ENCODE data around the gene MSI2. TPM values are rescaled to one million over a fixed set of nuclear protein-coding genes. Genes with fewer than 3 reads are reported as not detected.

Gene MSI2
- total and polyA plus RNA-seq, 4 donors: 9.4 to 64.0 (median 30.4) TPM

- peaks cover 0 to 2% (median 0%) of the 10 kb centered on the region in 4 donors for H3K9me3 ChIP-seq (ENCODE audit: control insufficient read depth in 4 of 4, insufficient read depth in 3 of 4, low read length in 3 of 4)
- ATAC-seq (ENCODE audit: insufficient read depth, low FRiP score): no peak
- H3K36me3 ChIP-seq (ENCODE audit: control insufficient read depth in 4 of 4, insufficient read depth in 4 of 4, low read length in 4 of 4): peaks cover 0 to 13% (median 5%) of the 10 kb centered on the region in 4 donors
- H3K4me1 ChIP-seq (ENCODE audit: control insufficient read depth in 5 of 5, insufficient read depth in 5 of 5, low read length in 5 of 5): peaks cover 3 to 36% (median 21%) of the 10 kb centered on the region in 5 donors
- no peak overlapping the region for H3K27ac ChIP-seq (ENCODE audit: low read depth in 1 of 2, low read length in 1 of 2)
- TF ChIP-seq CTCF (IDR thresholded peaks at IDR 0.05; ENCODE audit: control extremely low read depth, extremely low read depth): no peak
- 97% methylated on average over 4 of the region's 4 CpGs for WGBS, 2 donors
- no peak overlapping the region for H3K4me3 ChIP-seq
- H3K27me3 ChIP-seq (ENCODE audit: control insufficient read depth in 3 of 3, insufficient read depth in 3 of 3, low read length in 2 of 3): no peaks in the 10 kb centered on the region
- no peak overlapping the region for H3K9ac ChIP-seq (ENCODE audit: insufficient read depth in 1 of 2, low read length in 2 of 2)
- no peak for DNase-seq
Measured at GRCh38 chr17:57404073-57404472, 147.8 kb downstream of the MSI2 start.

- peaks cover 0 to 13% (median 5%) of the 10 kb centered on the region in 4 donors for H3K36me3 ChIP-seq (ENCODE audit: control insufficient read depth in 4 of 4, insufficient read depth in 4 of 4, low read length in 4 of 4)
- TF ChIP-seq CTCF (IDR thresholded peaks at IDR 0.05; ENCODE audit: control extremely low read depth, extremely low read depth): no peak
- H3K9ac ChIP-seq (ENCODE audit: insufficient read depth in 1 of 2, low read length in 2 of 2): no peak overlapping the region
- no peak for DNase-seq
- ATAC-seq (ENCODE audit: insufficient read depth, low FRiP score): no peak
- no peaks in the 10 kb centered on the region for H3K27me3 ChIP-seq (ENCODE audit: control insufficient read depth in 3 of 3, insufficient read depth in 3 of 3, low read length in 2 of 3)
- H3K9me3 ChIP-seq (ENCODE audit: control insufficient read depth in 4 of 4, insufficient read depth in 3 of 4, low read length in 3 of 4): peaks cover 0 to 2% (median 0%) of the 10 kb centered on the region in 4 donors
- H3K4me1 ChIP-seq (ENCODE audit: control insufficient read depth in 5 of 5, insufficient read depth in 5 of 5, low read length in 5 of 5): peaks cover 3 to 39% (median 24%) of the 10 kb centered on the region in 5 donors
- WGBS, 2 donors: 95 to 96% methylated on average over 6 of the region's 6 CpGs
- peak overlapping the region in 1 of 2 donors; percentile 45 for H3K27ac ChIP-seq (ENCODE audit: low read depth in 1 of 2, low read length in 1 of 2)
- no peak overlapping the region for H3K4me3 ChIP-seq
Measured at GRCh38 chr17:57404795-57405490, 148.6 kb downstream of the MSI2 start.

- Histone ChIP-seq H3K9ac (ENCODE audit: insufficient read depth in 1 of 2, low read length in 2 of 2) (no peak overlapping the region), H3K4me1 (ENCODE audit: control insufficient read depth in 5 of 5, insufficient read depth in 5 of 5, low read length in 5 of 5) (peaks cover 3 to 36% (median 24%) of the 10 kb centered on the region in 5 donors), H3K27me3 (ENCODE audit: control insufficient read depth in 3 of 3, insufficient read depth in 3 of 3, low read length in 2 of 3) (no peaks in the 10 kb centered on the region), H3K4me3 (no peak overlapping the region), H3K9me3 (ENCODE audit: control insufficient read depth in 4 of 4, insufficient read depth in 3 of 4, low read length in 3 of 4) (peaks cover 0 to 2% (median 0%) of the 10 kb centered on the region in 4 donors), H3K27ac (ENCODE audit: low read depth in 1 of 2, low read length in 1 of 2) (peak overlapping the region in 1 of 2 donors; percentile 27), H3K36me3 (ENCODE audit: control insufficient read depth in 4 of 4, insufficient read depth in 4 of 4, low read length in 4 of 4) (peaks cover 0 to 13% (median 5%) of the 10 kb centered on the region in 4 donors)
- ATAC-seq (ENCODE audit: insufficient read depth, low FRiP score) (no peak), DNase-seq (no peak)
- WGBS, 2 donors: 91 to 94% methylated on average over 5 of the region's 5 CpGs
- TF ChIP-seq CTCF (IDR thresholded peaks at IDR 0.05; ENCODE audit: control extremely low read depth, extremely low read depth): no peak
Measured at GRCh38 chr17:57405491-57406072, 149.3 kb downstream of the MSI2 start.
